ENCODE results near the gene PPP2R5D. TPM values are rescaled to one million over a fixed set of nuclear protein-coding genes. Genes with fewer than 3 reads are reported as not detected.
A peak's percentile ranks its signal among the peaks of the same experiment; 100 is the strongest.

PPP2R5D gene
- total RNA-seq, 1 donor from 2014 or later, result 52.2 TPM

DNA sequence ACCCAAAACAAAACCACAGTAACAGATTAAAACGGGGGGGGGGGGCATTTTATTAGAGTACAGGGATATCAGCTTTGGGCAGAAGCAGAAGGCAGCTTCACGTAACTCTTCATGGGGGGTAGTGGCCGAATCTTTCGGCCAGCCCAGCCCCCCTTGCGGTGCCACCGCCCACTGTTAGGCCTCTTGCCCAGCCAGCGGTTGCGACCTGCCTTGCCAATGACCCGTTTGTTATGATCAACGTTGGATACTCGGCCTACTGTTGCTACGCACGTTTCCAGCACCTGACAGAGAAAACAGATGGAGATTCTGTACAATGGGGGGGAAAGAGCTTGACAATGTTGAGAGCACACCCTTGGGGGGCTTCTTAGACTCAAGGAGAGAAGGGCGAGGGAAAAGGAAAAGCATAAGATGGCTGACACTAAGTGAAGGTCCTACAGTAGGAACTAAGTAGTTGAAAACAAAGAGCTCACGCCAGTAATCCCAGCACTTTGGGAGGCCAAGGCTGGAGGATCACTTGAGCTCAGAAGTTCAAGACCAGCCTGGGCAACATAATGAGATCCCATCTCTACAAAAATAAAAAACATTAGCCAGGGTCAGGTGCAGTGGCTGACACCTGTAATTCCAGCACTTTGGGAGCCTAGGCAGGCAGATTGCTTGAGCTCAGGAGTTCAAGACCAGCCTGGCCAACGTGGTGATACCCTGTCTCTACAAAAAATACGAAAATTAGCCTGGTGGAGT is 70.0 kb downstream of the PPP2R5D start:
- peaks cover 30% of the 10 kb centered on the region for H3K4me1 Mint-ChIP-seq (ENCODE audit: low read depth)
- no peaks in the 10 kb centered on the region for H3K9me3 Mint-ChIP-seq (ENCODE audit: low read depth)
- peak overlapping the region; percentile 88 for H3K27ac Mint-ChIP-seq
- no peaks in the 10 kb centered on the region for H3K27me3 Mint-ChIP-seq
- DNase-seq (ENCODE audit: low spot score, unreplicated experiment), result no peak
- peaks cover 13% of the 10 kb centered on the region for H3K36me3 Mint-ChIP-seq (ENCODE audit: insufficient read depth)
- TF ChIP-seq, protein P1, sequence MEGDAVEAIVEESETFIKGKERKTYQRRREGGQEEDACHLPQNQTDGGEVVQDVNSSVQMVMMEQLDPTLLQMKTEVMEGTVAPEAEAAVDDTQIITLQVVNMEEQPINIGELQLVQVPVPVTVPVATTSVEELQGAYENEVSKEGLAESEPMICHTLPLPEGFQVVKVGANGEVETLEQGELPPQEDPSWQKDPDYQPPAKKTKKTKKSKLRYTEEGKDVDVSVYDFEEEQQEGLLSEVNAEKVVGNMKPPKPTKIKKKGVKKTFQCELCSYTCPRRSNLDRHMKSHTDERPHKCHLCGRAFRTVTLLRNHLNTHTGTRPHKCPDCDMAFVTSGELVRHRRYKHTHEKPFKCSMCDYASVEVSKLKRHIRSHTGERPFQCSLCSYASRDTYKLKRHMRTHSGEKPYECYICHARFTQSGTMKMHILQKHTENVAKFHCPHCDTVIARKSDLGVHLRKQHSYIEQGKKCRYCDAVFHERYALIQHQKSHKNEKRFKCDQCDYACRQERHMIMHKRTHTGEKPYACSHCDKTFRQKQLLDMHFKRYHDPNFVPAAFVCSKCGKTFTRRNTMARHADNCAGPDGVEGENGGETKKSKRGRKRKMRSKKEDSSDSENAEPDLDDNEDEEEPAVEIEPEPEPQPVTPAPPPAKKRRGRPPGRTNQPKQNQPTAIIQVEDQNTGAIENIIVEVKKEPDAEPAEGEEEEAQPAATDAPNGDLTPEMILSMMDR (IDR thresholded peaks at IDR 0.05; ENCODE audit: unreplicated experiment), result no peak
- peak overlapping the region; percentile 95 for H3K4me3 Mint-ChIP-seq (ENCODE audit: low read depth)

- no peak overlapping the region for H3K4me3 Mint-ChIP-seq (ENCODE audit: low read depth)
- no peaks in the 10 kb centered on the region for H3K9me3 Mint-ChIP-seq (ENCODE audit: low read depth)
- H3K27me3 Mint-ChIP-seq, result no peaks in the 10 kb centered on the region
- H3K4me1 Mint-ChIP-seq (ENCODE audit: low read depth), result peaks cover 40% of the 10 kb centered on the region
- no peak for DNase-seq (ENCODE audit: low spot score, unreplicated experiment)
- H3K36me3 Mint-ChIP-seq (ENCODE audit: insufficient read depth), result peaks cover 6% of the 10 kb centered on the region
- TF ChIP-seq, protein P1 (IDR thresholded peaks at IDR 0.05; ENCODE audit: unreplicated experiment), result no peak
- H3K27ac Mint-ChIP-seq, result no peak overlapping the region
These were observed 71.6 kb downstream of the PPP2R5D start for GRCh38 chr6:43055966-43056365.

DNA sequence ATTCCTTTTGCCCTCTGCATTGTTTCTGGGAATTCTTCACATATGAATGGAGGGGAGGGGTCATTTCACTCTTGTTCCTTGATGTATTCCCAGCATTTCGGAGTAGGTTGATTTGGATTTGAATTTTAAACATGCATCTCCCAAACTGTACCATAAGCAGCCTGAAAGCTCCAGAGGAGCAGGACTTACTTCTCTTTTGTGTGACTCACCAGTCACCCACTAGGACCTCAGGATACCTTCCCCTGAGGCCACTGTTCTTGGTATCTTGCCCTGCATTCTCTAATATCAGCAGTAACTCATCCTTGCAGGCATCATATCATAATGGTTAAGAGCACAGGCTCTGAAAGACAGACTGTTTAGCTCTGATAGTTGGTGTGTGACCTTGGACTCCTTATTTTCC is 74.2 kb downstream of the PPP2R5D start:
- Mint-ChIP-seq H3K27ac (peak overlapping the region; percentile 99), H3K27me3 (no peaks in the 10 kb centered on the region), H3K4me3 (ENCODE audit: low read depth) (peak overlapping the region; percentile 98), H3K4me1 (ENCODE audit: low read depth) (peaks cover 27% of the 10 kb centered on the region), H3K9me3 (ENCODE audit: low read depth) (no peaks in the 10 kb centered on the region), H3K36me3 (ENCODE audit: insufficient read depth) (peaks cover 2% of the 10 kb centered on the region)
- no peak for DNase-seq (ENCODE audit: low spot score, unreplicated experiment)
- TF ChIP-seq, protein P1 (IDR thresholded peaks at IDR 0.05; ENCODE audit: unreplicated experiment), result no peak

- Mint-ChIP-seq H3K36me3 (ENCODE audit: insufficient read depth) (peaks cover 5% of the 10 kb centered on the region), H3K4me1 (ENCODE audit: low read depth) (peaks cover 24% of the 10 kb centered on the region), H3K9me3 (ENCODE audit: low read depth) (no peaks in the 10 kb centered on the region), H3K27ac (peak within 1 kb of the TSS; percentile 99), H3K4me3 (ENCODE audit: low read depth) (peak within 1 kb of the TSS; percentile 98), H3K27me3 (no peaks in the 10 kb centered on the region)
- TF ChIP-seq, protein P1 (IDR thresholded peaks at IDR 0.05; ENCODE audit: unreplicated experiment), result no peak
- DNase-seq (ENCODE audit: low spot score, unreplicated experiment), result peak; percentile 92
These were observed 75.0 kb downstream of the PPP2R5D start, which contains the start of the genes KLC4 and MRPL2 for GRCh38 chr6:43059168-43060033. Gene KLC4, plus strand, starts transcription at chr6:43059631. Its CDS starts 1,705 bp downstream, at chr6:43061336. Gene MRPL2, minus strand, starts transcription at chr6:43059434. Its CDS starts 53 bp downstream, at chr6:43059381.

DNA sequence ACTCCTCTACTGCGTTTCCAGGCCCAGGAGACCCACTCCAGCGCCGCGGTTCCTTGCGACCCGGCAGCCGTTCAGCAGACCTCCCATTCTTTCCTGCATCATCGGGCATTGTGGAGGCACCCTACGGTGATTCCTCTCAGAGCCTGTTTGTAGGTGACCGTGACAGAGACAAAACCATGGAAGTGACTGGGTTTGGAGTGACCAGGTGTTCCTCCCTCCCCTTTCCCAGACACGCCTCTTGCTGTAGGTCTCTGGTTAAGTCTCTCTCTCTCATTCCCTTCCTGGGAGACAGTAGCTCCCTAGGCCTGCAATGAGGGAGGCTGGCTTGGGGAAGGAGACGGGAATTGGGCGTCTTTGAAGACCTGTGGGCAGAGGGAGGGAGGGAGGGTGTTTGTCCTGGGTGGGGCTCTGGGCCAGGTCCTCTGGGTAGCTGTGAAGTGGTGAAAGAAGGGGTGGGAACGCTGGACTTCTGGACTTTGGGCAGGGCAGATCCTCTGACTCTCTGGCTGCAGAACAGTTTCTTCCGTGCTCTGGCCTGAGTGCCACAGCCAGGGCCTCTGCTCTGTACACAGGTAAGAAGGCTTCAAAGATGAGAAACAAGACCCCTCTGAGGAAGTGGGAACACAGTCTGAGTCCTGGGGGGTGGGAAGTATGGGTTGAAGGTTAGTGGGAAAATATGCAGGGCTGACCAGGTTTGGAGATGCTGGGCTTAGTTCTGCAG is 75.8 kb downstream of the PPP2R5D start:
- Mint-ChIP-seq H3K9me3 (ENCODE audit: low read depth) (no peaks in the 10 kb centered on the region), H3K4me1 (ENCODE audit: low read depth) (peaks cover 24% of the 10 kb centered on the region), H3K27ac (peak overlapping the region; percentile 99), H3K36me3 (ENCODE audit: insufficient read depth) (peaks cover 6% of the 10 kb centered on the region), H3K27me3 (no peaks in the 10 kb centered on the region), H3K4me3 (ENCODE audit: low read depth) (peak overlapping the region; percentile 98)
- DNase-seq (ENCODE audit: low spot score, unreplicated experiment), result no peak
- TF ChIP-seq, protein P1 (IDR thresholded peaks at IDR 0.05; ENCODE audit: unreplicated experiment), result no peak
